GM19397 (cell line): ENCODE results near the gene AIPL1.

Source experiments
- ATAC-seq: cut with Tn5 transposase; IDR thresholded peaks from one replicate; pipeline ENCODE4 v1.9.1; 2021; ENCODE audit warnings: mild to moderate bottlenecking, moderate library complexity; ENCODE audit not compliant: unreplicated experiment

The AIPL1 gene

DNA sequence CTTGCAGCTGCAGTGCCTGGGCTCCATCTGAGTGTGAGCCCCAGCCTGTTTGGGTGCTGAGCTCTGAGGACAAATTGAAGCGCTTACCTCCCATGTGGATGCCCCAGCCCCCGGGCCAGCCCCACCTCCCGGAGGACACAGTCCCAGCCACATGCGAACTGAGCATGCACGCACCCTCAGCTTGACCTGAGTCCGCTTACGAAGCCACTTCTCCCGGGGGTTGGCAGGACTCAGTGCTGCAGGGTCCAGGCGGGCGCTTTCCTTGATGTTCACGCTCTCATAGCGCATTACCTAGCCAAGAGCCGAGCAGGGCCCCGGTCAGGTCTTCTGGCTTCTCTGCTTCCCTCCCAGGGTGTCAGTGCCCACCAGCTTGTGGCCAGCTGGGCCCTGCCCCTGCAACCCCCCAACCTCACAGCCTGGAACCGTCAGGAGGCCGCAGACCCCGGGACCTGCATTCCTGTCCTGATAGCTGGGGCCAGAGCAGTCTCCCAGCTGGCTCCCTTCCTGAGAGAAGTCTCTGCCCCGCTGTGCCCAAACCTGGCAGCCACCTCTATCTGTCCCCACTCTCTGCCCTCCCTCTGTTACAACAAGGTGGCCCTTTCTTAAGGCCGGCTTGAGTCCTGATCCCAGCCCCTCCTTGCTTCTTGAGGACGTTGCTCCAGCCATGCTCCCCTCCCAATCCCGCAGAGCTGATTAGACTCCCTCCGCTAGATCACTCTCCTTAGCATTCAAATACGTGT is 33.3 kb upstream of the AIPL1 start:
- ATAC-seq = no peak

DNA sequence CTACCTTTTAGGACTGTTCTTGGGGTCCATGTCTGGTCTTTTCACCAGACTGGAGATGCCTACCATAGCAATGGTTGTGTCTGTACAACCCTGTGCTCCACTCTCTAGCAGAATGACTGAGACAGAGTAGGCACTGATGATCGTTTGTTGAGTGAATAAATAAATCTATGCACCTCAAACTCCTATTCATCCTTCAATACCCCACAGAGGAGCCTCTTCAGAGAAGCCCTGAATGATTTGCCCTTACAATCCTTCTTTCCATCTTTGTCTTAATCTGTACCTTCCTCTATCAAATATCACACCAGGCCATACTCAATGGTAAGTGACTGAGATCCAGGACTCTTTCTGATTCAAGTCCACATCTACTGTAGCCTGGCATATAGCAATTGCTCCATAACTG is 32.6 kb upstream of the AIPL1 start:
- ATAC-seq = no peak

DNA sequence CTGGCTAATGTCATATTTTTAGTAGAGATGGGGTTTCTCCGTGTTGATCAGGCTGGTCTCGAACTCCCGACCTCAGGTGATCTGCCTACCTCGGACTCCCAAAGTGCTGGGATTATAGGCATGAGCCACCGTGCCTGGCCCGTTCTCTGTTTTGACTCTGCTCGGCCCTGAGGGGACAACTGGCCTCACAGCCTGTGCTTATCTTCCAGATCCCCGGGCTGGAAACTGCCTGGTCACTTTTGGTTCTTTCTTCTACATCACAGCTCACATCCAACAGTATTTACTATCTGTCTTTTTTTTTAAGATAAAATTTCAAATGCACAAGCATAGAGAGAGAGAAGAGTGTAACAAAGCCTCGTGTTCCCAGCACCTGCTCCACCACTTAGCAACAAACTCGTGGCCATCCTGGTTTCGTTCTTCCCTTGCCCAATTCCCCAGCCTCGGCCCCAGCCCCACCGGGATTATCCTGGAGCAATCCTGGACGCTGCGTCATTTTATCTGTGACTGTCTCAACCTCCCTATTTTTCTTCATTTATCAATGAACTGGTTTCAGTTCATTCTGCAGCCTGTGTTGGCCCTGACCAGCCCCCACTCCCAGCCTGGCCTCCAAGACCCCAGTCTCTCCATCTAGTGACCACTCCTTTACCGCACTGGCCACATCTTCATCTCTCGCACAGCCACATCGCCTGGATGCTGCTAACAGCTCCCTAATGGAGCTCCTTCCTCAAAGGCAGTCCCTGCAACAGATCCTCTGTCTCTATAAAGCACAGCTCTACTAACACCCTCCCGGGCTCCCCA is 30.5 kb upstream of the AIPL1 start:
- no peak for ATAC-seq

DNA sequence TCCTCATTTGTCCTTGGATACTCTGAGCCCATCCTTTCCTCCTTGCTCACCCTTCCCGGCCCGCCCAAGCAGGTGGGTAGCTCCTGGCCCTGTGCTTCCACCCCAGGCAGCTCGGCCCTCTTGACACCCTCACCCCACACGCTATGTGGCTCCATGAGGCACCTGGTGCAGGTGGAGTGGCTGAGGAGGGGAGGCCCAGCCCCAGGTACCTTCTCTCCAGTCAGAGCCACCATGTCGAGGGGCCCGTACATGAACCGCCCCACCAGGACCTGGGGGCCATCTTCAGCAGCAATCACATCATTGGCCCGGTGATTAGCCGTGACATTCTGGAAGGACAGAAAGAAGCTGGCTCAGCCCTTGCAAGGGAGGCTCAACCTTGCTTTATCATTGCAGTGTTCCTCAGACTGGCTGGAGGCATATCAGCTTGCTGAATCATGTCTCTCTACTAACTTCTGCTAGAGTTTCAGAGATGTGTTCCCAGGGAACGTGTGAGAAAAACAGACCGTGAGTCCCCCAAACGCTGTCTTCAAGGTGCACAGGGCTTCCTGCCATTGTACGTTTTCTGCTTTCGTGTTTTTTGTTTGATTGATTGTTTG is 29.6 kb upstream of the AIPL1 start:
- ATAC-seq = no peak

DNA sequence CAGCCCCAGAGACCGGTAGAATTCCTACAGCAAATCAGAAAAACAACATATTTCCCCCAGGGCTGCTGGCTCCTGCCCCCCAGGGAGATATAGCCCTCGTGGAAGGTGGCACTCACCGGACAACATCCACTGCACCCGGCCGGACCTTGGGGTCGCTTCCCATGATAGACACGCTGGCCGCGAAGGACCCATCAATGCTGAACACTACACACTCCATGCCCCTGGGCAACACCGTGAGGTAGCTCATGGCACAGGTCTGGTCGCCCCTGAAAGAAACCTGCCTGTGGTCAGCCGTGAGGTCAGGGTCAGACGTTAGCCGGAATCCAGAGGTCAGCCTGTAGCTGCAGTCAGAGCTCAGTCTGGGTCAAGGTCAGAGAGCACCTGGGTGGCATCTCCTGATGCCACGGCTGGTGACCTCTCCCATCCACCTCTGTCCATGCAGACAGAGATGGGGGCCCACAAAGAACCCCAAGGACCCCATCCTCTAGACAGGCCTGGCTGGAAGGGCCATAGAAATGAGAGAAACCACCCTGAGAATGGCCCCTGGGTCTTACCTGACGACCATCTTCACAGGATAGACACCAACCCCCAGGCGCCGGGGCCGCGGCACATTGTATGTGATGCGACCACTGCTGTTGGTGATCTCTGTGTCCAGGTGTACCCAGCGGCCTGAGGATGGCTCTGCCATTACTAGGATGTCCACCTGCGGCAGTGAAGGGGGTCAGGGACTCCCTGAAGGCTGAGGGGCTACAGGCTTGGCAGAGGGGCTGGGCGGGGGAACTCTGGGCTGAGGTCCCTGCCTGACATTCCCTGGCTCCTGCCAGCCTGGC is 28.9 kb upstream of the AIPL1 start:
- ATAC-seq = no peak

DNA sequence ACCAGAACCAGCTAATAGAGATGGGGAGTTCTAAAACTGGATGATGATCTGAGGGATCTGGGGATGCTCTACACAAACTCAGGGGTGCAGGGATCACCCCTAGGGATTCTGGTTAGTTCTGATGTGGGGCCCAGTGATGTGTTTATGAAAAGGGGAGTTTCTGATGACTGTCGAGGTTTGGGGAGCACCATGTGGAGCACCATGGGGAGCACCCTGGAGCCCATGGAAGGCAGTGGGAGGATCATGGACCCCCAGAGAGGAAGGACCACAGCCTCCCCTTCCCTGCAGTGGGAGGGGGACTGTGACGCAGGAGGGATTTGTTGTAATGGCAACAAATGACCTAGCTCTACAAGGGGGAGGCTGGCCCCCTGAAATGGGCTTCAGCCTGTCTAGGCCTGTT is 27.8 kb upstream of the AIPL1 start:
- no peak for ATAC-seq

DNA sequence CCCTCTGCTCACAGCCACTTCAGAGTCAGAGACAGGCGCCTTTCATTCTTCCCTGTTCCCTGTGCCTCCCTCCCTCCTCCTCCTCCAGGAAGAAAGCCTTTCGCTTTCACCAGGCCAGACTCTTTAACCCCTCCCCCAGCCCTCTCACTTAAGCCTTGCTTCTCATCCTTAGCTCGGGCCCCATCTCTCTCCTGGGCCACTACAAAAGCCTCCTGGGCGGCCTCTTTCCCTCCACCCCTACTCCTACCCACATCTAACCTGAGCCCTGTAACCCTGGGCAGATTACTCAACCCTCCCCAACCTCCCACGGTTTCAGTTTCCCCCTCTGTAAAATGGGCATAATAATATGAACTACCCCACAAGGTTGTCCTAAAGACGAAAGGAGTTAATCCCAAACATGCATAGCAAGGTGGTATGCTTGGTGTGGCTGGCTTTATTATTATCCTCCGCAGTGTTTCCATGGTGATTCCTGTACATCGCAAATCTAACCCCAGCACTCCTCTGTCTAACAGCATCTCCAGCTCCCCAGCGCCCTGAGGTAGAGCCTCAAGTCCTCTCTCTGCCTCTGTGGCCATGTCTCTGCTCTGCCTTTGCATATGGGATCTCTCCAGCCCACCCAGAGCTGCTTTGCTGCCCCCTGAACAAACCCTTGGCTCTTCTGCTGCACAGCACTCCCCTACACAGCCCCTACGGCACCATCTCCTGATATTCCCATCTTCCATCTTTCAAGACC is 27.0 kb upstream of the AIPL1 start:
- no peak for ATAC-seq

DNA sequence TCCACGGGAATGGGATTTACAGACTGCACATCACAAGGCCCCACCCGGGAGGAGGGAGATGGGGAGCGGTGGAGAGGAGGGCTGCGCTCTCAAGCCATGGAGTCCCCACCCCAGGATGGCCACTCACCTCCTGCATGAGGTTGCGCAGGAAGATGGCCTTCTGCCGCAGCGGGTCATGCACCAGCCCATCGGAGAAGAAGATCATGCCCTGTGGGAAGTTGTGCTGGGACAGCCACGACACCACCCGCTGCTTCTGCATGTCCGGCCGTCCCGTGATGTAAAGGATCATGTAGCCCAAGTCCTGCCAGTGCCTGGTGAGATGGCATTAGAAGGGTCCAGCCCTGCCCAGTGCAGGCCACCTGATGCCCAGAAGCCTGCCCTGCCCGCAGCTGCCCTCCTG is 26.3 kb upstream of the AIPL1 start:
- ATAC-seq = no peak

DNA sequence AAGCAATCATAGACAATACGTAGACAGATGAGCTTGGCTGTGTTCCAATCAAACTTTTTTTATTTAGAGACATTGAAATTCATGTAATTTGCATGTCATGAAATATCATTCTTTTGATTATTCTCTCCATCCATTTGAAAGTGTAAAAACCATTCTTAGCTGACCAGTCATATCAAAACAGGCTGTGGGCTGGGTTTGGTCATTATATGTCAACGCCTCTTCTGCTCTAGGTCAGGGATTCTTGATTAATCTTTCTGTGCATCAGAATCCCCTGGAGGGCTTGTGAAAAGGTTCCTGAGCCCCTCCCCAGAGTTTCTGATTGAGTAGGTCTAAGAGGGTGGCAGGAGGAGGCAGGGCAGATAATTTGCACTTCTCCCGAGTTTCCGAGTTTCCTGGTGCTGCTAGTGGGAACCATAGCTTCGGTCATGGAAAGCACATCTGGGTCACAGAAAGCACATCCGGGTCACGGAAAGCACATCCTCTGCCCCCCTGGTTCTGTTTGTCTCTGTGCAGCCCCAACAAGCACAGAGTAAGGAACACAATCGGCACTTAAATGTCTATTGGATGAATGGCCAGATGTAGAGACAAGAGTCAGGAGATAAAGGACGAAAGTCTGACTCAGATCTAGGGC is 25.7 kb upstream of the AIPL1 start:
- no peak for ATAC-seq

DNA sequence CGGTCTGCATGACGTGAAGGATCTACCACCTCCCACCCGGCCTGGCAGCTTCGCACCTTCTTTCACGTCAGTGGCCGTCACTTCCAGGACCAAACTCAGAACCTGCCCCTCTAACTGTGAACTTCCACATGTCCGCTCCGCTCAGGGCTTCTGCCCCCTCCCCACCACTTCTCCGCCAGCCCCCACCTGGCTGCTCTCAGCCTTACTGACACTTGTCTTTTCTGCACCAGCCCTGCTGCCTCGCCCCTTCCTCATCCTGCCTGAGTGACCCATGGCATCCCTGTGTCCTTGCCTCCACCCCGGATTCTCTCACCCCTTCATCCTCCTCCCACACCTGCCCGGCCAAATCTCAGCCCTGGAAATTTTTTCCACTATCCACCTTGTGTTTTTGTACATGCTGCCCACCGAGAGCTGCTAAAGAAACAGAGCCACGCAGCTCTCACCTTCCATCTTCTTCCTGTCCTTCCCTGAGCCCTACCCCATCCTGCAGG is 23.6 kb upstream of the AIPL1 start:
- no peak for ATAC-seq

DNA sequence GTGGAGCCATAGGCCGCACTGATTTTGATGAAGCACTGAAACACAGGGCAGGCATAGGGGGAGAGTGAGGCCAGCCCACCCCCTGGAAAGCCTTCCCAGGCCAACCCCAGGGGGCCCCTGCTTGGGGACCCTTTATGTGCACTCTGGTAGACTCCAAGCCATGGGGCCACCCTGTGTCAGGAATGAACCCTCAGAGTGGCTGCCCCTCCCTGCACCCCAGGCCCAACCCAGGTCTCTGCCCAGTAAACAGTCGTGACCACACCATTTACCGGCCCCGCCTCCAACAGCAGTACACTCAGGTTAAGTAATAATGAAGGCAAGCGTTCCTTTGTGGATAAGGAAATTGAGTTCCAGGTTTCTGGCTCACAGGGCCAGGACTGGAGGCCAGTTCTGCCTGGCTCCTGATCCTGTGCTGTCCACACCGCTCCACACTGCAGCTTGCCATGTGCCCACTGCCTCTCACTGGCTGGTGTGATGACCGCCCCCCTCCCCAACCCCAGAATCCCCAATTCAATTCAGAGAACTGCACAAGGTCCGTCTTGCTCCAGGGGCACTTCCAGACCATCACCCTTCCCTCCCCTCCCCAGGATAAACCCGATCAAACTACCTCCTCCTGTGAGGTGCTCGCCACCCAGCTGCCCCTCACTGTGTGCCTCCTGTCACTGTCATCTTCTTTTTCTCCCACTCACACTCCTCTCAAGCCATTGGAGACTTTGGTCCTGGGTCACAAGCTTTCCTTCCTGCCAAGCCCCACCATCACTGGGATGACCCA is 23.0 kb upstream of the AIPL1 start:
- ATAC-seq = no peak

DNA sequence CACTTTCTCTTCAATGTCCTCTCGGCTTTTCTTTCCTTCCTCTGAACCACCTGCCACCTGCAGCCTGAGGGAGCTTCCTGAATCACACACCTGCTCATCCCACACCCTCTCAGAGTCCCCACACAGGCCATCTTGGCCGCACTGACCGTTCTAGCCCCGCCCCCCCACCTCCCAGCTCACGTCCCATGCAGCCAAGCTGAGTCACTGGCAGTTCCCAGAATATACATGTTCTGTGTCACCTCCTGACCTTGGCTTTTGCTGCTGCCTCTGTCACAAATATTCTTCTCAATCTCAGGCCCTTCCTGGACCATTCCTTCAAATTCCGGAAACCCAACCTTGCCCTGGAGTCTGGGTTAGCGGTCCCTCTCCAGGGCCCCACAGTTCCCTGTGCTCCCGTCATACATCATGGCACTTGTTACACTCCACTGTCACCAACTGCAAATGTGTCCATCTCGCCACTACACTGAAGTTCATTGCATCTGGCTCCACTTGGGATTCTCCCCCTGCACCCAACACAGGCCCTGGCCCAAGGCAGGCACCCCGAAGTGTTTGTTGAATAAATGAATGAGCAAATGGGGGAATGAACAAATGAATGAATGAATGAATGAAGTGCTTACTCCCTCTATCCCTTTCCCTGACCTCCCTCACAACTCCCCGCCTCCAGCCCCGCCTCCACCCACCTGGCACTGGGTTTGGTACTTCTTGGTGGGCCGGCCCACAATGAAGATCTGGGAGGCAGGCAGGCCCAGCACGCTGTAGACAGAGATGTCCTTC is 22.2 kb upstream of the AIPL1 start:
- ATAC-seq = no peak

DNA sequence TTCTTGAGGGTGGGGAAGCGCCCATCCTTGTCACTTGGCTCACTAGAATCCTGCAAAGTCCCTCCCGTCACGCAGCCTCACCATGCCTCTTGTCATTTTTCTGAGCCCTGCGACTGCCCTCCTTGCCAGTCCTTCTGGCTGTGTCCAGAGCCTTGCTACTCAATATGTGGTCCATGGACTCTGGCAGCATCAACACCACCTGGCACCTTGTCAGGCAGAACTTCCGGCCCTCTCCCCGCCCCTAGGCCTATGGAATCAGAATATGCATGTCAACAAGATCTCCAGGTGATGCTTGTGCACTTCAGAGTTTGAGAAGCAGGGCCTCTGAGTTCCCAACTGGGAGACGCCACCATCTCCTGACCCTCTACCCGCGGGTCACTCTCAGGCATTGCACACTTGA is 21.4 kb upstream of the AIPL1 start:
- no peak for ATAC-seq

DNA sequence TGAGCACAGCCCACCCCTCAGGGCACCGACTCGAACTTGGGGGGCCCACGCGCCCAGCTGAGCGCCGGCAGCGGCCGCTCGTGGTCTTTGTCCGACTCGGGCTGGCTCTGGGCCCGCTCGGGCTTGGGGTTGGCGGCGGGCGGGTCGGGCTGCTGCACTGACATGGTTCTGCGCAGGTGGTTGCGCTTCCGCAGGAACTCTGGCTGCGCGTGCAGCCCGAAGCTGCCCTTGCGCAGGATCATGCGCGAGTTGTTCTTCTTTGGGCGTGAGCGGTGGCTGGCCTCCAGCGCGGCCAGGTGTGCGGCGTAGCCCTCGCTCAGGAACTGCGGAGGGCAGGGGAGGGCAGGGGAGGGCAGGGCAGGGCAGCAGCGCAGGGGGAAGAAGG is 20.4 kb upstream of the AIPL1 start:
- no peak for ATAC-seq

DNA sequence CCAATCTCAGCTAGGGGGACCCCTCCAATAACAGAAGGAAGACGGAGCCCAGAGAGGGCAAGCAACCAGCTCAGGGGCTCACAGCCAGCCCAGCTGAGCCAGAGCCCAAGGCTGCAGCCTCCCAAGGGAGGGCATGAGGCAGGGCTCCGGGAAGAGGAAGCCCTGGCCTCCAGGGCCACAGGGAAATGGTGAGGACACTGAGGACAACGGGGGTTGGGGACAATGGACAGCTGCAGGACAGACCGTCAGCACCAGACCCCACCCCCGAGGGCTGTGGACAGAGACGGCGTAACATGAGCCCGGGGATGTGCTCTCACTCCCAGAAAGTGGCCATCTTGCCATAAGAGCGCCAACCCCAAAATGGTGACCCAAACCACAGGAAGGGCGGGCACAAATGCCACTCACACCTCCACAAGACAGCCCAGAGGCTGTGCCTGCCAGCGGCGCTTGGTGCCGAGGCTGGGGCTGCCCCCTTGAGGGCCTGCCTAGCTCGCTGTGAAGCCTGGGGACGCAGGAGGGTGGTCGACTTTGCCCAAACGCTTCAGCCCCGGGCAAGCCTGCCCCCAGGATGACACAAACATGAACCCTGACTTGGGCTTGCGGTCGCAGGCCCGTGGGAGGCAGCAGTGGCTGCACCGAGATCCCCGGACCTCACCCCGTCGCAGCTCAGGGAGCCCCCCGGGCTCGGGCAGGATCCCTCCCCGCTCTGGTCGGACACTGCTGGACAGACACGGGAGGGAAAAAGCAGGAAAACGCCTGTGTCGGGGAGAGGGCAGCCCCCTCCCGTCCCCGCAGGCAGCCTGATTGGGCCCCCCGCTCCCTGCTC is 19.8 kb upstream of the AIPL1 start:
- no peak for ATAC-seq

DNA sequence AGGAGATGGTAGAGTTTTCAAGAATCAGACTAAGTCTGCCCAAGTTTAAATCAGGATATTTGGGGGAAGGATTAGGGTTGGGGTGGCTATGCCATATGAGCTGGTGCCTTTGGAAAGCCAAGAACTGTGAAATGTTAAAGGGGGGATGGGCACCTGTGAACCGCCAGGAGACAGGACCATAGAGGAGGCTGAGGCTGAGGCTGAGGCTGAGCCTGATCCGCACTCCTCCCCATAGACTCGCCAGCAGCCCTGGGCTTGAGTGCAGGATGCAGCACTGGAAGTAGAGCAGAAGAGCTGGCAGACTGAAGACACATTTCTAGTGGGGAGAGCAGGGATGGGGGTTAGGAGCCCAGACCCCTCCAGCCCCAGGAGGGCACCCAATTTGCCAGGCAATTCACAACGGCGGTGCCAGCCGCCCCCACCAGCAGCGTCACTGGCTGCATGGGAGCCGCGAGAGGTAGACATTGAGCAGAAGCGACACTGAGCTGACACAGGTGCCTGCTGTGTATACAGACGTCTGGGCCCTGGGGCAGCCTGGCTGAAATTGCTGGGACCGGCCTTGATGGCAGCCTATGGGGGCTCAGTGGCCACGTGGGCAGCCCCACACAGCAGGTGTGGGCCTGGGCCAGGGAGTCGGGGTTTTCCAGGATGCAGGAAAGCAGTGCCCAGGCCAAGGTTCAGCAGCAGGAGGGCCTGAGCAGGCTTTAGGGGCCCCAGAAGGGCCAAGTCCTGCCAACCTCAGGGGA is 18.5 kb upstream of the AIPL1 start:
- ATAC-seq = no peak
